Caco-2 (cell line): ENCODE results near the gene SLC5A3. TPM values are rescaled to one million over a fixed set of nuclear protein-coding genes. Genes with fewer than 3 reads are reported as not detected.

Source experiments
- BruUV-seq: library from RNA; stranded (reverse); fragments of 400-500 nt; replicated peaks from 2 replicates; lab custom pipeline; 2021; lab: Mats Ljungman, UMichigan
- CTCF ChIA-PET: fragments of 300-600 bp; sonication (Branson Sonifier 250); formaldehyde crosslinking; loops from one replicate; lab custom pipeline; 2022; ENCODE audit warnings: antibody characterized with exemption; lab: Charles Lee
- POLR2A ChIA-PET: fragments of 300-600 bp; sonication (Branson Sonifier 250); formaldehyde crosslinking; loops from one replicate; lab custom pipeline; 2022; ENCODE audit warnings: antibody characterized with exemption; lab: Charles Lee
- DNase-seq, 2 experiments: peaks; one replicate each; pipeline versions ENCODE4 v3.0.0 to v3.0.0-alpha.2; 2020 to 2022
- H3K27me3 ChIP-seq: replicated peaks from 2 replicates; pipeline ENCODE4 v1.6.0; 2011; ENCODE audit warnings: low read length; ENCODE audit not compliant: control insufficient read depth, insufficient read depth
- H3K36me3 ChIP-seq: 2 replicates; pipeline ENCODE4 v1.5.1; 2011; ENCODE audit warnings: low read length; ENCODE audit not compliant: control insufficient read depth, insufficient read depth
- H3K4me1 ChIP-seq: fragments of 250-450 bp; sonication (Bioruptor Pico); 2 replicates; pipeline ENCODE4 v1.5.1; 2020; ENCODE audit warnings: mild to moderate bottlenecking
- H3K4me3 ChIP-seq: 2 replicates; pipeline ENCODE4 v1.5.1; 2011; ENCODE audit warnings: low read depth, mild to moderate bottlenecking, control low read depth, low read length
- H3K9me3 ChIP-seq: fragments of 250-450 bp; sonication (Bioruptor Pico); 2 replicates; pipeline ENCODE4 v1.5.1; 2020; ENCODE audit warnings: mild to moderate bottlenecking, moderate library complexity
- H3K27ac Mint-ChIP-seq: one replicate; pipeline ENCODE4 v1.8.0; 2022; ENCODE audit warnings: mixed read lengths; ENCODE audit not compliant: unreplicated experiment
- H3K27me3 Mint-ChIP-seq: one replicate; pipeline ENCODE4 v1.8.0; 2022; ENCODE audit warnings: mixed read lengths; ENCODE audit not compliant: insufficient read depth, unreplicated experiment
- H3K36me3 Mint-ChIP-seq: one replicate; pipeline ENCODE4 v1.8.0; 2022; ENCODE audit warnings: mild to moderate bottlenecking, mixed read lengths; ENCODE audit not compliant: insufficient read depth, unreplicated experiment
- H3K4me1 Mint-ChIP-seq: one replicate; pipeline ENCODE4 v1.8.0; 2022; ENCODE audit warnings: low read depth, mixed read lengths; ENCODE audit not compliant: unreplicated experiment
- H3K4me3 Mint-ChIP-seq: one replicate; pipeline ENCODE4 v1.8.0; 2022; ENCODE audit warnings: mild to moderate bottlenecking, moderate library complexity, mixed read lengths; ENCODE audit not compliant: unreplicated experiment
- H3K9me3 Mint-ChIP-seq: one replicate; pipeline ENCODE4 v1.8.0; 2022; ENCODE audit warnings: mixed read lengths; ENCODE audit not compliant: unreplicated experiment
- CTCF ChIP-seq, 2 experiments: fragments of 200-600 bp in 1 of 2; IDR thresholded peaks; 1 replicate in 1 of 2; 2 replicates in 1 of 2; pipeline versions ENCODE4 v1.5.1 to v1.8.0; 2011 to 2022; ENCODE audit warnings: antibody characterized with exemption in 1 of 2, control low read depth in 1 of 2, inconsistent platforms in 1 of 2, low read depth in 1 of 2, low read length in 1 of 2, mild to moderate bottlenecking in 1 of 2, moderate library complexity in 1 of 2; ENCODE audit not compliant: insufficient read depth in 1 of 2, severe bottlenecking in 1 of 2, unreplicated experiment in 1 of 2
- intact Hi-C: fragments of 100-400 bp; cut with micrococcal nuclease; formaldehyde crosslinking; loops from one replicate; pipeline ENCODE4 v1.10.0; 2022; ENCODE audit not compliant: unreplicated experiment
- total RNA-seq: library from RNA; stranded (reverse); gene quantifications from 2 replicates; pipeline ENCODE4 v1.2.3, GENCODE V29; 2022

Gene SLC5A3
- total RNA-seq, 1 experiment from 2014 or later, result 19.1 TPM

GRCh38 chr21:34080710-34081109 is 7.3 kb downstream of the SLC5A3 start:
- peaks cover 31% of the 10 kb centered on the region for H3K4me1 ChIP-seq
- no peak for TF ChIP-seq CTCF (IDR thresholded peaks at IDR 0.05; ENCODE audit: insufficient read depth in 1 of 2, low read depth in 1 of 2, low read length in 1 of 2, severe bottlenecking in 1 of 2, unreplicated experiment in 1 of 2)
- intact Hi-C loops, result no loop called here
- H3K4me3 ChIP-seq, result no peak overlapping the region
- no peak for DNase-seq
- no peaks in the 10 kb centered on the region for H3K27me3 ChIP-seq
- no TSS peak for BruUV-seq
- H3K9me3 ChIP-seq, result no peaks in the 10 kb centered on the region
- no peaks in the 10 kb centered on the region for H3K36me3 ChIP-seq
- CTCF ChIA-PET, result no interaction called here
- Mint-ChIP-seq H3K9me3 (no peaks in the 10 kb centered on the region), H3K27ac (no peak overlapping the region), H3K27me3 (no peaks in the 10 kb centered on the region), H3K36me3 (peaks cover 75% of the 10 kb centered on the region), H3K4me1 (peaks cover 22% of the 10 kb centered on the region), H3K4me3 (no peak overlapping the region)
- POLR2A ChIA-PET, result no interaction called here

- no peaks in the 10 kb centered on the region for H3K27me3 Mint-ChIP-seq
- no peak overlapping the region for H3K4me3 ChIP-seq
- no peaks in the 10 kb centered on the region for H3K27me3 ChIP-seq
- intact Hi-C loops, result no loop called here
- CTCF ChIA-PET, result no interaction called here
- H3K9me3 ChIP-seq, result no peaks in the 10 kb centered on the region
- H3K4me3 Mint-ChIP-seq, result no peak overlapping the region
- no peak for DNase-seq
- H3K4me1 ChIP-seq, result peaks cover 32% of the 10 kb centered on the region
- TF ChIP-seq CTCF (IDR thresholded peaks at IDR 0.05; ENCODE audit: insufficient read depth in 1 of 2, low read depth in 1 of 2, low read length in 1 of 2, severe bottlenecking in 1 of 2, unreplicated experiment in 1 of 2), result no peak
- BruUV-seq, result no TSS peak
- no peaks in the 10 kb centered on the region for H3K36me3 ChIP-seq
- no peaks in the 10 kb centered on the region for H3K9me3 Mint-ChIP-seq
- H3K27ac Mint-ChIP-seq, result no peak overlapping the region
- peaks cover 56% of the 10 kb centered on the region for H3K36me3 Mint-ChIP-seq
- POLR2A ChIA-PET, result no interaction called here
- H3K4me1 Mint-ChIP-seq, result peaks cover 14% of the 10 kb centered on the region
Measured at GRCh38 chr21:34082769-34083168, 9.4 kb downstream of the SLC5A3 start.

DNA sequence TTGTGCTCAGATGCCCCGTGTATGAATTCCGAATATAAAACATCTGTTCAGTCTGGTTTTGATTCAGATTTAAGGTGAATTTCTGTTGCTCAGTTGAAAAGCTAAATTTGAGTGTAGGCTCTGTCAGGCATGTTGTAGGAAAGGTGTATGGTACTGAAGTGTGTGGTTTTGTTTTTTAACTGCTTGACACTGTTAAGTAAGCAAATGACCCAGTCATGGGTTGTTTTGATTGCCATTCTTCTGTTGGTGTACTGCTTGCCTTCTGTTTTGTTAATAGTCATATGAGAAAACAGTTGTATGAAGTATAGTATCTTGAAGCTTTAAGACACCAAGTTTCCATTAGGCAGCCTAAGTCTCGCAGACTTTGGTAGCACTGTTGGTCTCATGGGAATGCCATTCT is 10.0 kb downstream of the SLC5A3 start:
- Histone ChIP-seq H3K9me3 (no peaks in the 10 kb centered on the region), H3K4me3 (no peak overlapping the region), H3K36me3 (no peaks in the 10 kb centered on the region), H3K4me1 (peaks cover 34% of the 10 kb centered on the region), H3K27me3 (no peaks in the 10 kb centered on the region)
- no peaks in the 10 kb centered on the region for H3K27me3 Mint-ChIP-seq
- intact Hi-C loops, result no loop called here
- no peak for DNase-seq
- H3K9me3 Mint-ChIP-seq, result no peaks in the 10 kb centered on the region
- ChIA-PET POLR2A (no interaction called here), CTCF (no interaction called here)
- no peak overlapping the region for H3K4me3 Mint-ChIP-seq
- H3K4me1 Mint-ChIP-seq, result peaks cover 16% of the 10 kb centered on the region
- no peak overlapping the region for H3K27ac Mint-ChIP-seq
- BruUV-seq, result no TSS peak
- H3K36me3 Mint-ChIP-seq, result peaks cover 53% of the 10 kb centered on the region
- no peak for TF ChIP-seq CTCF (IDR thresholded peaks at IDR 0.05; ENCODE audit: insufficient read depth in 1 of 2, low read depth in 1 of 2, low read length in 1 of 2, severe bottlenecking in 1 of 2, unreplicated experiment in 1 of 2)
